ENCODE results near the gene ZNG1A.
"Not testable (repeated sequence)": the region's sequence is repeated elsewhere in the genome, so short reads cannot be mapped to it uniquely, and the experiment has no call there.

GRCh38 chr9:90851-91250, 88.0 kb downstream of the ZNG1A start:
- TF ChIP-seq EZH2 (IDR thresholded peaks at IDR 0.05; ENCODE audit: low read depth): not testable (repeated sequence)
- TF ChIP-seq, protein P1, sequence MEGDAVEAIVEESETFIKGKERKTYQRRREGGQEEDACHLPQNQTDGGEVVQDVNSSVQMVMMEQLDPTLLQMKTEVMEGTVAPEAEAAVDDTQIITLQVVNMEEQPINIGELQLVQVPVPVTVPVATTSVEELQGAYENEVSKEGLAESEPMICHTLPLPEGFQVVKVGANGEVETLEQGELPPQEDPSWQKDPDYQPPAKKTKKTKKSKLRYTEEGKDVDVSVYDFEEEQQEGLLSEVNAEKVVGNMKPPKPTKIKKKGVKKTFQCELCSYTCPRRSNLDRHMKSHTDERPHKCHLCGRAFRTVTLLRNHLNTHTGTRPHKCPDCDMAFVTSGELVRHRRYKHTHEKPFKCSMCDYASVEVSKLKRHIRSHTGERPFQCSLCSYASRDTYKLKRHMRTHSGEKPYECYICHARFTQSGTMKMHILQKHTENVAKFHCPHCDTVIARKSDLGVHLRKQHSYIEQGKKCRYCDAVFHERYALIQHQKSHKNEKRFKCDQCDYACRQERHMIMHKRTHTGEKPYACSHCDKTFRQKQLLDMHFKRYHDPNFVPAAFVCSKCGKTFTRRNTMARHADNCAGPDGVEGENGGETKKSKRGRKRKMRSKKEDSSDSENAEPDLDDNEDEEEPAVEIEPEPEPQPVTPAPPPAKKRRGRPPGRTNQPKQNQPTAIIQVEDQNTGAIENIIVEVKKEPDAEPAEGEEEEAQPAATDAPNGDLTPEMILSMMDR (conservative IDR thresholded peaks at IDR 0.05): not testable (repeated sequence)

Data from PC-9 (cell line).